Stimulated activated CD4-positive, alpha-beta T cell treated with anti-CD3 and anti-CD28 coated beads, Interleukin-1b, Interleukin-23, amount 100 ng/mL, for 24 hours (primary cell): Measurements from ENCODE around the gene CDH12.

ENCODE experiments used
- DNase-seq, 4 experiments: peaks; one replicate each; pipeline ENCODE4 v3.0.0-alpha.2; 2020; ENCODE audit warnings: low read depth in 4 of 4, low spot score in 1 of 4

Gene CDH12

DNA sequence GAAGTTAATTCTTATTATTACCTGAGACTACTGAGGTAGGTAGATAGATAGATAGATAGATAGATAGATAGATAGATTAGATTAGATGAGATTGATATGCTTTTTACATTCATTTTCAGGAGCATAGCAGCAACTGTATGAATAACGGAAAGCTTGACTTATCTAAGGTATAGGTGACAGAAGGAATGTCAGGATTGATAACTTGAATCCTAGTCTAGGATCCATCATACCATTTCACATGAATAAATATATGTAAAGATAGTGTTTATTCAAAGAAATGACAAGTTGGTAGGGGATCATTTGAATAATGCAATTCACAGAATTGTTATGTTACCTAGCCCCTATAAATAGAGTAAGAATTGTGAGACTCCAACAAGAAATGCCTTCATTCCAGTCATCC is 1008.2 kb downstream of the CDH12 start:
- no peak for DNase-seq

DNA sequence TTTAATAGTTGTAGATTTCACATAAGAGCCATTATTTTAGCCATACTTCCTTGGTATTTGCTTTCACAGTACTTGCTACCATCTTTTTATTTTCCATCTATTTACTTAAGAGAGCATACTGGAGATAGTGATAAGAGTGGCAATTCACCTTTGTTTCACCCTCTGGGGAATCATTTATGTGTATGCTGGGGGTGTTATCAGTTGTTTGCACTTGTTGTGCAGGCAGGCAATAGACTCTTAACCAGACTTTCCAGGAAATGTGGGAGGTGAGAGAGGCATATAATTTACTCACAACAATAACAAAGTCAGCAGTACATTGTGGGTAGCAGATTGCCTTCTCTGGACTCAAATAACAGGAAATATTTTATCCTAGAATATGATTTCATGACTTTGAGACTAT is 1018.3 kb downstream of the CDH12 start:
- DNase-seq, result no peak

DNA sequence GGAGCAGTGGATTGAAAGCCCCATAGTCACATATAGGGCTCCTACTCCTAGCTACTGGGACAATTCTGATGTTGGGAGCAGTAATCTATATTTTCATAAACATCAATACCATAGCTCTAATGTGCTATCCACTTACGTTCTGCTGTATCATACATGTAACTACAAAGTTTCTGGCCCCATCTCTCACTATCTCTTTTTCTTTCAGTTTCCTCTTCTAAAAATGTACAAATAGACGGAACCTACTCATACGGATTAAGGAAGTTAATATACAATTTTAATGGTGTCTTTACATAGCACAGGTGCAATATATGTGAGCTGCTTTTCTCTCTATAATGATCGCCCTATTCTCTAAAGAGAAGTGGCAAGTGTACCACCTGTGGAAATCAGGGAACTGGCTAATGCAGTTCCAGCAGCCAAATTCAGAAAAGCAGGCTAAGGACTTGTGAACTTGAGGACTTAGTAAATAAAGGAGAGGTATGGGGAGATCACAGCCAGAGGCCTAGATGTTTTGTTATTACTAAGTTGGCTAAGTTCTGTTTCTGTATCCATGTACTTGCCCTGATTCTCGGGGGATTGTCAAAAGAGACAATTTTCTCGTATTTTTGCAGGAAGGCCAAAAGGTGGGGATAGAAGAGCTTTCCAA is 1021.9 kb downstream of the CDH12 start:
- no peak for DNase-seq

DNA sequence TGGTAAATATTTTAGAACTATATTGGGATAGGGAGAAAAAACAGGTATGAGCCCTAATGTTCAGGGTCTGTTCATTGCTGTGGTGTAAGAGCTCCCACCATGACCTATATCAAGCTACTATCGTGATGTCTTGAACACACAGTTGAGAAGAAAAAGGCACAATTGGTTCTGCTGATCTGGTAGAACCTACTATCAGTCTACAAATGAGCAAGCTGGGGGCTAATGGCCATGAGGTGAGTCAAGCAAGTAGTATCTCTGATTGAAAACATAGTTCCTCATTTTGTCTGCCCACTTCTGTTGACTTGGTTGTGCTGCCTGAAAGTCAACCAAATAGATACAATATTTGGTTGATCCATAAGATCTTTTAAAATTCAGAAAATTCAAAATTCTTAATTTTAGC is 1026.3 kb downstream of the CDH12 start:
- DNase-seq, result no peak

DNA sequence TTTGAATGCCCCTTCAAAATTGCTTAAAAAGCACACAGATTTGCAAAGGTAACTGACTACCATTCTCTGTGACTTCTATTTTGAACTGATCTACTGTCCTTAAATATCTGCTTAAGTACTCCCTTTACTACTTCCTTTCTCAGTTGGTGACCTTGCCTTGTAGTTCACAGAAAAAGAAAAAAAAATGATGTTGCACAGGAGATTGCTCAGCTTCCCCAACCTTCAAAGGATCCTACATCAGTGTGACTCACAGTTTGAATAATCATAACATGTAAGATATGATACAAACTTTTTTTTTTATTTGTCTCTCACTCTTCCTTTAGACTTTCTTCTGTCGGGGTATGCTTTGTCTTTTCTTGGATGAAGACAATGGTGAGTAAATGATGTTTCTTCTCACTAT is 1029.6 kb downstream of the CDH12 start:
- DNase-seq, result no peak

DNA sequence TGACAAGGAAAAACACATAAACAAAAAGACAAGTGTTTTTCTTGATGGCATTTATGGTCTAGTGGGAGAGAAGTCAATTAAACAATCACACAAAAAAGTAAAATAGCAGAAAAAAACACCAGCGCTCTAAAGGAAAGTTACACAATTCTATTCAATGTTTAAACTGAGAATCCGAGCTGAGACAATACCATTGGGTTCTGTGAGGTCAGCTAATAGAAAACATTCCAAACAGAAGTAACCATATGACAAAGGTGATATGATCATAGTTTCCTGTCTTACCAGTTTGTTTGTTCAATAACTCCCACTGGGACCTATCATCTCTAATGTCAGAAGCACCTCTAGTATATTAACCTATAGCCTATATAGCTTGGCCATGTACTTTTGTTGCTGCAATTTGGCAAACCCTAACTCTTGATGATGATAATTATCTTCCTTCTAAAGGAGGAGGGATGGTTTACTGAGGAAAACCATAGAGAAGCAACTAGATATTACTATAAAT is 1030.0 kb downstream of the CDH12 start:
- no peak for DNase-seq

DNA sequence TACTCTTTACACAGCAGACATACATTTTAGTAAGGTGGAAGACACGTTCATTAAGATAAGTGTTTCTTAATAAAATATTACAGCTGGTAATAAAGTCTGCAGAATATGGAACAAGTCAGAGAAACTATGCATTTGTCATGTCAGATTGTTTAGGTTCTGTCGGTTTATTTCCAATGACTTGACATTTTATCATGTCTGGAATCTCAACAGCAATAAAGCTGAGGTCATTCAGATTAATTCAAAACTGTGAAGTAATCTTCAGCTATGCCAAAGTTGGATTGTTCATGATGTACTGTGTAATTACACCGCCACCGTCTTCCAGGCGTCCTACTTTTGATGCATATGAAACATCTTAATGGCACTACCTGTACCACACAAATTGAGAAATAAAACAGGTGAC is 1032.6 kb downstream of the CDH12 start:
- no peak for DNase-seq

DNA sequence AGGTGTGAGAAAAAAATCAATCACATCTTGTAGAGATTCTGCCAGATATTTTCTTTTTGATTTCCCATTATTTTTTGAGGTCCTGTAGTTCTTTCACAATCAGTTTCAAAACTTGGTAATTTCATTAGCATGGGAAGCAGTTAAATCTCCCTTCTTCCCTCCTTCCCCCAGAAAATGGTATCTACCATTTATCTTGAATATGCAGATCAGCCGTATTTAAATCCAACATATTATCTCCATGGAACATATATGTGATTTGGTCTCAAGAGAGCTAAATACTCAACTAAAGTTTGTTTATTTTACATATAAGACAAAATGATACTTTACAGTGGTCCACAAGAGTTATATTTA is 1034.8 kb downstream of the CDH12 start:
- no peak for DNase-seq

DNA sequence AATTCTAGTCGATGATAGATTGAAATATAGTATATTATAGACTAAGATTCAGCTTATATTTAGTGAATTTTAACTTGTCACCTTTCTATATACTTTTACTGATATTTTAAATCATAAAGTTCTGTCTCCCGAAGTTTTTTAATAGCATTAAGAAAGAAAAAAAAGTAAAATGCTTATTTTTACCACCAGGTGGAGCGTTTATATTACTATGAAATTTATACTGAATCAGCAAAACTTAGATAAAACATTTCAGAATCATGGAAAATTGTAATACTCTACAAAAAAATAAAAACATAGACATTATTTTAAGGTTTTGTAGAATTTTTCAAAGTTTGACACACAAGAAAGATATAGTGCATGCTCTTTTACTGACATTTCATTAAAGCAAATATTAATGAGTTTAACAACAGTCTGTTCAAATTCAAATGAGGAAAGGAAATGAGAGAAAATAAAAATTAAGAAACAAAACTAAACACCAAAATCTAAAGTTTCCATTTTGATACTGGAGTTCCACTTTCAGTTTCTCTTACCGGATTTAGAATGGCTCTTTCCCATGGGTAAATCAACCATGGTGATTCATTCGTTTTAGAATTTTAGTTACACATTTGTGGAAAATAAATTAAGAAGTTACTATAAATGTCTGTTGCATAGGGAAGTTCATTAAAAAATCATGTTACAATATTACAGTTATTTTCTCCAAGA is 1035.3 kb downstream of the CDH12 start:
- DNase-seq, result no peak

DNA sequence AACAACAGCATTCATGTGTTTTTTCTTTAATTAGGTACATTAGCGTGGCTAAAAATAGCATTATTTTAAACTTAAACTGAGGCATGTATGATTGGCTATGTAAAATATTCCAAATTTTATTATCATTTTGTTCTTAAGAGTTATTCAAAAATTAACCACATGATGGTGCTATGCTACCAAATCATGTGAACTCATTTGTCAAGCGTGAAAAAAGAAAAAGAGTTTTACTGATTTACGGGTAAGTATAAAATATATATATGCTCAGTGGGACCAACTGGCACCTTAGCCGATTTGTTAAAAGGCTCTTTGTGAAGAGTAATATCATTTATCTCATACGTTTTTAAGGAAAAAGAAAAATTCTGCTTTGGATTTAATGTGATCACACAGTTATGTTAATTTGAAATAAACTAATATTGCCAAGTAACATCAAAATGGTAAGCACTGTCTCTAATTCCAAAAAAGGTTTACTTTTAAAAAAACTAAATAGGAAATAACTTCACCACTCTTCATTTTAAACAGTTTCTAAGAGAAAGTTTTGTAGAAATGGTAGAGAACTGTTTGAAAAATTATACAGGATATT is 1042.3 kb downstream of the CDH12 start:
- no peak for DNase-seq

DNA sequence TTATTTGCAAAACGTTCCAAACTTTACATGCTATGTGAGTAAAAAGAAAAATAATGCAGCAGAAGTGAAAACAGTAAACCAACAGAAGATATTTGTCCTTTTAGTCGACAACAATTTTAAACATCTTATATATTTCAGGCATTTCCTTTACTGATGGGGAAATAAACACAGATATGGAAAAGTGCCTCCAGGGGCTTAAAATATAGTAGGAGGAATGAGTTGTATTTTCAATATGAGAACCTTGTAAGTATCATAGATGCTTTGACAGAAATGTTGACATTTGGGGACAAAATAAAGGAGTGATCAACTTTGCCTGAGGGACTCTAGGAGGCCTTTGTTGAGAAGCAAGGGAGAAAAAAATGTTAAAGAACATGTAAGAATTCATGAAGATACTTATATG is 1043.5 kb downstream of the CDH12 start:
- DNase-seq, result no peak

DNA sequence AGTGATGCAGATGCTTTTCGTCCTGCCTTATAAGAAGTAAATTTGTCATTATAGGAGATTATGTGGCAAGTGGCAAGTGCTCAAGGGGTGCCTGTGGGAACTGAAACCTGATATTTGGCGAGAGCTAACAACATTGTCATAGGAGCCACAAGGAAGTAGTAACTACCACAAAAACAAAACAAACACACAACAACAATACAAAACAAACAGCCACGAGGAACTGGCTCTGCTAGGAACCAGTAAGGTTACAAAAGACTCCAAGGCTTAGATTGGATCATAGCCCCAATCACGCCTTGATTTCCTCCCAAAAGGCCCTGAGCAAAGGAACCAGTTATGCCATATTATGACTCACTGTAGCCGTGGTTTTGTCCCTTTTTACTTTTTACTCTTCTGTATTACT is 1045.2 kb downstream of the CDH12 start:
- DNase-seq, result no peak

DNA sequence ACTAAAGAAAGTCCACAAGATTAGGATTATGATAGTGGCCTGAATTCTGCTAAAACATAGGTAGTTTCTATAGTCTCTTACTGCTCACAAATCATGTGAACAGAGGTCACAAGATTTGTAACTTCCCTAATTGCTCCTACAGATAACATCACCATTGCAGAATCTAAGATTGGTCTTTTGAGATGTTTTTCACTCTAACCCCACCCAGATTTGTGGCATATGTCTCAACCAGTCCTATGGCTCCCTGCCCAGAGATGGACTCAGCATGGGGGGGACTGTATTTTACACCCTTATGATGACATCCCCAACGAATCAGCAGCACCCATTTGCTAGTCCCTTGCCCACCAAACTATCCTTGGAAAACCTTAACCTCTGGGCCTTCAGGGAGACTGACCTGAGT is 1046.2 kb downstream of the CDH12 start:
- DNase-seq, result no peak

DNA sequence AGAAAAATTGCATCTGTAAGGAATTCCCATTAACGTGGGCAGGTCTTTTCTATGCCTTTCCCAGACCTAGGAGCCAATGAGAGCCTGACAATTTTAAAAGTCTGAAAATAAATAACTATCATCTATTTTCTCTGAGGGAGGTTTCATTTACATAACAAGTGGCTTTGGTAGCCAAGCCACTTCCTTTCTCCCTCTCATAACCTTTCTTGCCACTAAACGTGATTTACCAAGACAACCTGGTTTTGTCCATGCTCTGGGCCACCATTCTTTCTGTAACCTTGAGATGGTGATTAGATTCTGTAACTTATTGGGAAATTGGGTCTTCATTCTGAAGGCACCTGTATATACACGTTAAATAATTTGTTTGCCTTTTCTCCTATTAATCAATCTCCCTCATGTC is 1046.9 kb downstream of the CDH12 start:
- DNase-seq, result no peak

DNA sequence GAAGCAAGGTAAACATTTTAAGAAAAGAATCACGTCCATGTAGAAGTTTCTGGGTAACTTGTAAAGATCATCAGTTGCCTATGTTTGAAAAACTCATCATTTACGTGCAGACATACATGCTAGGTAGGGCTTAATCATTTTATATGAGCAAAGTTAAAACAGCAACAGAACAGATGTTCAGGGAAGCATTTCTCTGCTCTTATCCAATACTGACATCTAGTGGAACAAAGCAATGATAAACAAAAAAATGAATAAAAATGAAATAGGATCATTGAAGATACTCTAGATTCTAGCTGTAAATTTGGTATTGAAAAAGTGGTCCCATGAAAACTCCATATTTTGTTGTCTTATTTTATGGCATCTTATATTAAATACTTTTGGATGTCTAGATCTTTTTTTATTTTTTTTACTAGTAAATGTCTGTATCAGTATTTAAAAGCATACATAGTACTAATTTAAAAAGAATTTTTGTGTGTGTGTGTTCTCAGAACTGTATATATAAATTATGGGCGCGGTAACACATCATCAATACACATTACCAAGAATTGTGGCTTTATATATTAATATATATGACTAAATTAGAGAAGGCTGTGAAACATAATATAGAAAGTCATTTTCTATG is 1050.2 kb downstream of the CDH12 start:
- DNase-seq, result no peak

DNA sequence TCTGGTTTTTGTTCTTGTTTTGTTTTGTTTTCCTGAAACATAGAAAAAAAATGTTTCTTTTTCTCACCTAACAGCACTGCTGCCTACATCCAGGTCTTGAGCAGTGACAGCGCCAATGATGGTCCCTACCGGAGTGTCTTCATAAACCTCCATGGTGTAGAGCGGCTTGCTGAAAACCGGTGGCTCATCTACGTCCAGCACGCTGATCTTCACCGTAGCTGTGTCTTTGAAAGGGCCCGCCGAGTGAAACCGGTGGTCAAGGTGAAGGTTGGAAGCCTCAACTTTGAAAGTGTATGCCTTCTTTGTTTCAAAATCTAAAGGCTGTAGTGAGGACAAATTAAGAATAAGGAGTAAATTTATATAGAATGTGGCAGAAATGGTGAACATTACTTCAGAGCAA is 1051.0 kb downstream of the CDH12 start:
- DNase-seq, result no peak

DNA sequence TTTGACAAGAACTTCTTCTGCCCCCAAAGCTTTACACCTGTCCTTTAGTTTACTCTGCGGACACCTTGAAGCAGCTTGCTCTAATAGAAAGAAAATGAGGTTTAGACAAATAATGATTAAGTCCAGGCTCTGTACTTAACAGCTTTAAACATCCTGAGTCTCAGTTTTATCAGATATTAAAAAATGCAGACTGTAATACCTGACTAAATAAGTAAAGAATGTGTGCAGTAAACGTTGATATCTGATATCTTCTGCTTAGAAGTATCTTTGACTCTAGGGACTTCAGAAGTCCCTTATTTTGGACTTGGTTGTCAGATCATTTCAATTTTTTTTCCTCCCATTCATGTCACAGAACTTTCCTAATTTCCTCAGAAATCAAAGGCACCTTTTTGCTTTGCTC is 1060.4 kb downstream of the CDH12 start:
- no peak for DNase-seq

DNA sequence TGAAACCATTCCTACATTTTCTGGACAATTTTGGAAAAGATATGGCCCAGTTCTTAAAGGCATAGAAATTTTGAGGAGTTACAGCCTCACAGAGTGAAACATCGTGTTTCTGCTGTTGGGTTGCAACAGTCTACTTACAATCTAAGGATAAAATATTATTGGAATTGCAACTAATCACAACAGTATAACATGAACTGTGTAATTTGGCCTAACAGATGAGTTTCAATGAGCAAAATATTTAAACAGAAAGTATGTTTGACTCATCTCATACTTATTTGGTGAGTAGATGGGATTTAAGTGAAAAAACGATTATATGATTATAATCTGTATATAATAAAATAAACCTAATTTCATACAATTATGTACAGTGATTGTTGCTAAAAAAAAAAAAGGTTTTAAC is 1061.8 kb downstream of the CDH12 start:
- DNase-seq, result no peak

DNA sequence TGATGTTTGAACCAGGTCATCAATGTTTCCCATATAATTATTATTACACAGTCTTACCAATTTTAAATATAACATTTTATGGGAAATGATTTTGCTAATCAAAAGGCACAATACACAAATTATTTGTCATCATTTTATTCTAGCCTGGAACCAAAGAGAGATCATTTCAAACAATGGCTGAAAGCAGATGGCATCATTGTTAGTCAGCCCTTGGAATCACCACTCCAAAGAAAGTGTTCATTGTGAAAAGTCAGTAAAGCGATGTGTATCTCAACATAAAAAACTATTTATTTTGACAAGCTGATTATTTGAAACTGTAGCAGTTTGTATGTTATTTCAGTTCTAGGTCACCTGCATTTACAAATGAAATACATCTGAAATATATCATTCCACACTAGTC is 1068.7 kb downstream of the CDH12 start:
- DNase-seq, result no peak

DNA sequence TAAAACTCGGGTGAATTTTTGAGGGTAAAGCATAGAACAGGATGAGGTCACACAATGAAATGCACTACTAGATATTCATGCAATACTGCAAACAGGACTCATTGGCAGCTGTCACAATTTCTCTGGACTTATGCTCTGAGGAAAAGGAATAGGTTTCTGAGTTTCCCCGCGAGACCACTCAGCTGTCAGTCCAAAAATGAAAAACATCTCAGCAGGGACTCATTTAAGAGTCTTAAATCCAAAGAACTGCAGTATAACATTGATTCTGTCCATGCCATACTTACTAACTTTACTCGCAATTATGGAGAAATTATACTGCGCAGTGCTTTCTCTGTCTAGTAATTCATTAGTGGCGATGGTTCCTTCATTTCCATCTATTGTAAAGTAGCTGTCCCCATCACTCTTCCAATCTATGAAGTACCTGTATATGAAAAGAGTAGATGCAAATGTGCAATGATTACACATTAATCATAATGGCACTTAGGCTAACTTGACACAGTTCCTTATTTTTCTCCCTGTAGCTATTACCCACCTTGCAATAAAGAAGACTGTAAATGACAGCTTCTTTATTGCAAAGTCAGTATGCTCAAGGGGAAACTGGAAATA is 1070.0 kb downstream of the CDH12 start:
- no peak for DNase-seq

DNA sequence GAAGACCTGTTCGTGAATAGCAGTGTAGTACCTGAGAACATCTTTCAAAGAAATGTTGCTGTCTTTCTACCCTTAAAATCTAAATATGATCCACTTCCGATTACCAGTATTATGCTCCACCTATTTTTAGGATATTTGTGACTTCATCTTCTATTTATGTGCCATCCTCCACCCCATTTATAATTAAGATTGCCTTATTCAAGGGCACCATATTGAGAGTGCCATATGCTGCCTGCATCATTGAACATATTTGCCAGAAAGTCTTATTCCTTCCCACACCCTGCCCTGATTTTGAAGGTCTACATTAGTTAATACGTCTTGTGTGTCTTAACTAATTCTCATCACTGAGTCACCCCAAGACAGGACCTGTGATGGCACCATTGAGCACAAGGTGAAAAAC is 1076.7 kb downstream of the CDH12 start:
- no peak for DNase-seq

DNA sequence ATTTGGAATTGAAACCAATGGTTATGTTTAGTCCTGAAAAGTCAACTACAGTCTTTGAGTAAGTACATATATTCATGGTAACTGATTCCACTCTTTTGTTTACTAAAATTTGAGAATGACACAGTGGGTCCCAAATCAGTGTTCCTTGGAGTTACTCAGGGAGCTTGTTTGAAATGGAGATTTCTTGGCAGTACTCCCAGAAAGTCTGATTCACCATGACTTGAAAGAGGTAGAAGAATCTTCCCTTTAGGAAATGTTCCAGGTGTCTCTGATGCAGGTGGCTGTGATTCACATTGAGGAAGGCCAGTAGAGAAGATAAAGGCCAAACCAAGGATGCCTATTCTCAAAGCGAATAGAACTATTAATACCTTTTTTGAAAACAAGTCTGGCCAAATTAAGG is 1078.3 kb downstream of the CDH12 start:
- no peak for DNase-seq
